OCI-LY1 (cell line): ENCODE data around the gene ZNF384.

Experiments
- CTCF ChIP-seq: fragments of 200-600 bp; sonication (generic), shearing (Covaris generic); IDR thresholded peaks from 2 replicates; pipeline ENCODE4 v1.5.1; 2017; ENCODE audit warnings: mild to moderate bottlenecking, antibody characterized with exemption, low read length, moderate library complexity, mixed read lengths
- EZH2 ChIP-seq: fragments of 200-600 bp; sonication (generic), shearing (Covaris generic); IDR thresholded peaks from 2 replicates; pipeline ENCODE4 v1.8.0; 2017; ENCODE audit warnings: borderline replicate concordance, mixed run types, mild to moderate bottlenecking, antibody characterized with exemption, low read length, moderate library complexity, mixed read lengths

- TF ChIP-seq CTCF: no peak
- no peak for TF ChIP-seq EZH2
Measured at GRCh38 chr12:6703631-6704030, 14.5 kb upstream of the ZNF384 start.
